ENCODE measurements around the gene GJA4. TPM values are rescaled to one million over a fixed set of nuclear protein-coding genes. Genes with fewer than 3 reads are reported as not detected.

The GJA4 gene
- total RNA-seq, 1 donor from 2014 or later: 11.6 TPM

- no peaks in the 10 kb centered on the region for H3K27me3 Mint-ChIP-seq (ENCODE audit: low read depth)
- no peak for DNase-seq (ENCODE audit: low spot score)
- no peak for TF ChIP-seq CTCF (IDR thresholded peaks at IDR 0.05)
Observed at GRCh38 chr1:34829250-34829649, 36.5 kb downstream of the GJA4 start.

GRCh38 chr1:34831721-34832246 lies 39.0 kb downstream of the GJA4 start:
- H3K4me1 Mint-ChIP-seq (ENCODE audit: low read depth): peaks cover 31% of the 10 kb centered on the region
- TF ChIP-seq CTCF (IDR thresholded peaks at IDR 0.05): no peak
- H3K27me3 Mint-ChIP-seq (ENCODE audit: low read depth): no peaks in the 10 kb centered on the region
- H3K9me3 Mint-ChIP-seq (ENCODE audit: low read depth): no peaks in the 10 kb centered on the region
- DNase-seq (ENCODE audit: low spot score): no peak
- H3K4me3 Mint-ChIP-seq (ENCODE audit: unreplicated experiment): no peak overlapping the region
- H3K36me3 Mint-ChIP-seq (ENCODE audit: low read depth): no peaks in the 10 kb centered on the region
- H3K27ac Mint-ChIP-seq (ENCODE audit: unreplicated experiment): no peak overlapping the region

More at GRCh38 chr1:34829250-34829649, 36.5 kb downstream of the GJA4 start:
- H3K36me3 Mint-ChIP-seq (ENCODE audit: low read depth): peaks cover 2% of the 10 kb centered on the region
- H3K4me3 Mint-ChIP-seq (ENCODE audit: unreplicated experiment): no peak overlapping the region
- H3K27ac Mint-ChIP-seq (ENCODE audit: unreplicated experiment): no peak overlapping the region
- H3K9me3 Mint-ChIP-seq (ENCODE audit: low read depth): no peaks in the 10 kb centered on the region
- peaks cover 14% of the 10 kb centered on the region for H3K4me1 Mint-ChIP-seq (ENCODE audit: low read depth)

GRCh38 chr1:34833711-34834110 lies 40.9 kb downstream of the GJA4 start:
- Mint-ChIP-seq H3K27ac (ENCODE audit: unreplicated experiment) (no peak overlapping the region), H3K27me3 (ENCODE audit: low read depth) (no peaks in the 10 kb centered on the region), H3K9me3 (ENCODE audit: low read depth) (no peaks in the 10 kb centered on the region), H3K4me3 (ENCODE audit: unreplicated experiment) (no peak overlapping the region), H3K36me3 (ENCODE audit: low read depth) (no peaks in the 10 kb centered on the region), H3K4me1 (ENCODE audit: low read depth) (peaks cover 39% of the 10 kb centered on the region)
- DNase-seq (ENCODE audit: low spot score): no peak
- TF ChIP-seq CTCF (IDR thresholded peaks at IDR 0.05): no peak

- Mint-ChIP-seq H3K9me3 (ENCODE audit: low read depth) (no peaks in the 10 kb centered on the region), H3K4me3 (ENCODE audit: unreplicated experiment) (no peak overlapping the region), H3K4me1 (ENCODE audit: low read depth) (peaks cover 40% of the 10 kb centered on the region), H3K27me3 (ENCODE audit: low read depth) (no peaks in the 10 kb centered on the region), H3K36me3 (ENCODE audit: low read depth) (peaks cover 2% of the 10 kb centered on the region), H3K27ac (ENCODE audit: unreplicated experiment) (no peak overlapping the region)
- TF ChIP-seq CTCF (IDR thresholded peaks at IDR 0.05): no peak
- no peak for DNase-seq (ENCODE audit: low spot score)
Observed at GRCh38 chr1:34839526-34840305, 46.9 kb downstream of the GJA4 start.

GRCh38 chr1:34840426-34840825 lies 47.6 kb downstream of the GJA4 start:
- no peak for DNase-seq (ENCODE audit: low spot score)
- Mint-ChIP-seq H3K4me3 (ENCODE audit: unreplicated experiment) (no peak overlapping the region), H3K27me3 (ENCODE audit: low read depth) (no peaks in the 10 kb centered on the region)

More at GRCh38 chr1:34840426-34840825, 47.6 kb downstream of the GJA4 start:
- Mint-ChIP-seq H3K27ac (ENCODE audit: unreplicated experiment) (no peak overlapping the region), H3K36me3 (ENCODE audit: low read depth) (peaks cover 2% of the 10 kb centered on the region), H3K9me3 (ENCODE audit: low read depth) (no peaks in the 10 kb centered on the region), H3K4me1 (ENCODE audit: low read depth) (peaks cover 35% of the 10 kb centered on the region)
- no peak for TF ChIP-seq CTCF (IDR thresholded peaks at IDR 0.05)
